GM21723 (cell line): Measurements from ENCODE around the gene SPDYE1.
A peak's percentile ranks its signal among the peaks of the same experiment; 100 is the strongest.
"Not testable (repeated sequence)": the region's sequence is repeated elsewhere in the genome, so short reads cannot be mapped to it uniquely, and the experiment has no call there.

ENCODE experiments used
- ATAC-seq: cut with Tn5 transposase; IDR thresholded peaks from one replicate; pipeline ENCODE4 v1.9.1; 2021; ENCODE audit warnings: mild to moderate bottlenecking, moderate library complexity; ENCODE audit not compliant: unreplicated experiment

SPDYE1 gene, protein sequence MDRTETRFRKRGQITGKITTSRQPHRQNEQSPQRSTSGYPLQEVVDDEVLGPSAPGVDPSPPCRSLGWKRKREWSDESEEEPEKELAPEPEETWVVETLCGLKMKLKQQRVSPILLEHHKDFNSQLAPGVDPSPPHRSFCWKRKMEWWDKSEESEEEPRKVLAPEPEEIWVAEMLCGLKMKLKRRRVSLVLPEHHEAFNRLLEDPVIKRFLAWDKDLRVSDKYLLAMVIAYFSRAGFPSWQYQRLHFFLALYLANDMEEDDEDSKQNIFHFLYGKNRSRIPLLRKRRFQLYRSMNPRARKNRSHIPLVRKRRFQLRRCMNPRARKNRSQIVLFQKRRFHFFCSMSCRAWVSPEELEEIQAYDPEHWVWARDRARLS

DNA sequence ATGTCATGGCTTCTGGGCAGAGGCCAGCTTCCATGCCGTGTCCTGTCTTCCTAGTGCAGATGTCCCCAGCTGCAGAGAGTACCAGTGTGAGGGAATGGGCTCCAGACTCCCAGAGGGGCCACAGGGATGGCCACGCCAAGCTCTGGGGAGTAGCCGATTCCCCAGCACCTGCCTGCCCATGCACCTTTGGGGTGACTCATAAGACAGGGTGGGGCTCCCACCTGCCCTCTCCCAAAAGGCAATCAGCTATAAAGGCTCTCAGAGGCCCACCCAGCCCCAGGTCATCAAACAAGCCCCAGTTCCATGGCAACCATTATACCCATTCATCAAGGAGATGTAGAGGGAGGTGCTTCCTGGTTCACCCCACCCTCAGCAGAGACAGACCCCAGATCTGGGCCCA is at the start of gene SPDYE1:
TSS of gene SPDYE1 (plus strand) at position 366 of the 400 bp plus-strand sequence. CDS start 2,053 bp downstream, outside the sequence.
- not testable (repeated sequence) for ATAC-seq

DNA sequence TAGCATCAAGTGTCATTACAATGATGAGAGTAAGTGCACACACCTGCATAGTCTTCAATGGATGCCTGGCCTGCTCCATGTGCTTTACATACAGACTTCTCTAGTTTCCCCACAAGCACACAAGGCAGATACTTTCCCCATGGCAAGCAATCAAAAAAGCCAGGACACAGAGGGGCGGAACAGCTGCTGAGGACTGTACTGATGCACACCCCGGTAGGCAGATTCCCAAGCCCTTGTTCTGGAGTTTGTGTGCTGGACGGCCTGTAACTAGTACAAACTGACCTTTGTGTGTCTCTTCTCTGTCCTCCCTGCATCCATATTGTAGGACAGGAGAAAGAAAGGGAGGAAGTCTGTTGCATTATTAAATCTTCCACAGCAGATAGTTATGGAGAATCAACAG is 45.7 kb upstream of the SPDYE1 start:
- ATAC-seq: no peak

DNA sequence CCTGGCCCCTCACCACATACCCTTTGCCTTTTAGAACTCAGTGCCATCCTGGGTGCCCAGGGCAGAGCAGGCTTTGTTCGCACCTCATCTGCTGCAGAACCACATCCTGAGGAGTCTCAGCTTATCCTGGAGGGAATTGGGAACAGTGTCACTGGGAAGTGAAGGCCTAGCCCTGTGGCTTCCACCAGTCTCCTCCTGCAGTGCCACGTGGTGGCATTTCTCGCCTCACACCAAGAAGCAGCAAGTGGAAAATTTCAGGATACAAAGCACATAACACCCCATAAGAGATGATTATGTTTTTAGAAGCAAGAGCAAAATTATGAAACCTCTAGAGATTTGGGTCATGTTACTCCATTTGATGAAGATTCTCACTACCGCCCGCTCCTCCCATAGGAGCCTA is 44.6 kb upstream of the SPDYE1 start:
- no peak for ATAC-seq

DNA sequence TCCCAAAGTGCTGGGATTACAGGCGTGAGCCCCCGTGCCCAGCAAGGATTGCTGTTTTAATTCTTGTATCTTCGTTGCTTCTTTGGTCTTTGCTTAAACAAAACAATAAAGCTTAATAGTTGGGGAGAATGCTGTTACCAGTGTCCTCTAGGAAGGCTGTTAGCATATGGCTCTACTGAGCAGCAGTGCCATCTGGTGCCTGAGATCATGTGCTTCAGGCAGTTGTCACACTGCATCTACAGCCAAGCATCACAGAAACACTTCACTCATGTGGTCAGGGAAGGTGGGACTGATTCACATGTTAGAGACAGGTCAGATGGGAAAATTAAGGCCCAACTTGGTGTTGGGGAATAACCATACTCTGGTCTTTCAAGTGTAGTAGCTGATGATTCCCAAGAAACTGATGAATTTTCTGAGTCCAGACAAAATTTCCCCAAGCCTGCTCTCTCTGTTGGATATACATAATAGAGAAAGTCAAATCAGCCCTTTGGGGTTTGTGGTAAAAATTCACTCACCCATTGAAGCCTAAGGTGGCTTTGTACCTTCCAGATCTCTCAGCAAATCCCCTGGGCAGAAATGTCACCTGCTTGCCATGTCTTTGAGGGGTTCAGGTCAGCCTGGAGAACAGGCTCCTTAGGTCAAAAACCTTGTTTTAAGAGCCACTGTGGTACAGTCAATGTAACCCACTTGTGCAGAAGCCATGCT is 43.0 kb upstream of the SPDYE1 start:
- ATAC-seq: peak; percentile 80

DNA sequence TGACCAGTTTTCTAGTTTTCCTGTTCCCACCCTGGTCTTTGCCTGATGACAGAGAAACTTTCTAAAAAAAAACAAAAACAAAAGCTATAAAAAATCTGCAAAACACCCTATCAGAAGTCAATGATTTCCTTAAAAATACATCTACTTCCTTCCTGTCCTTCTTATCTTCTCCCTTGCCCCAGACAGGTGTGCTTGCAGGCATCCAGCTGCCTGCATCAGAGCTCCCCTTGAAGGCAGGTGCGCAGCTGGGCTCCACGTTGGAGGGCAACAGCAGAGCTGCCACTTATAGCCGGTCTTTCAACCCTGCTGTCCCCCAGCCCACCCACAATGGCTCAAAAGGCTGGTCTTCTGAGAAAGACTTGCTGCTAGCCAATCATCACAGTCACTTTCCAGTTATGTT is 41.7 kb upstream of the SPDYE1 start:
- ATAC-seq: no peak

DNA sequence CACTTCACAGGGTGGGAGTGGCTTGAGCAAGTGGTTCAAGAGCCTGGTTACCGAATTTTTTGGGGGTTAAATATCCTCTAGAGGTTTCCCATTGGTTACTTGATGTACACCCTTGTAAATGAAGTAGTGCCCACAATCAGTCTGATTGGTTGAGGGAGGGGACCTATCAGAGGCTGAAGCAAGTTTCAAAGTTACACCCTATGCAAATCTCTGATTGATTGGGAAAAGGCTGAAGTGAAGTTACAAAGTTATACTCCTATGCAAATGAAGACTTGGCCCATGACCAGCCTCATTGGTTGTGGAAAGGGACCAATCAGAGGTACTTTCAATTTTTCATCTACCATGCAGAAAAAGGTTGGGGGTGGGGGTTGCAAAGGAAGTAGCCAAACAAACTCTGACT is 36.8 kb upstream of the SPDYE1 start:
- no peak for ATAC-seq

DNA sequence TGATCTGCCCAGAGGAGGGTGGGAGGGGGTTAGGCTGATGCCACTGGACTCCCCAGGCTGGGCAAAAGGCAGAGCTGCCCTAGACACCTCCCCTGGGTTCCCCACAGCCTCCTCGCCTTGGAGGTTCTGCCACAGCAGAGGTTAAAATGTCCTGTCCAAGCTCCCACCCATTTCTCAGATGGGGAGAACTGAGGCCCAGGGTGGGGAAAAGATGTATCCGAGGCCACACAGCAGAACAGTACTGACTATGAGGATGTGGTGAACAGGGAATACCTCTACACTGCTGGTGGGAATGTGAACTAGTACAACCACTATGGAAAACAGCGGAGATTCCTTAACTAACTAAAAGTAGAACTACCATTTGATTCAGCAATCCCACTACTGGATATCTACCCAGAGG is 31.3 kb upstream of the SPDYE1 start:
- ATAC-seq: not testable (repeated sequence)

DNA sequence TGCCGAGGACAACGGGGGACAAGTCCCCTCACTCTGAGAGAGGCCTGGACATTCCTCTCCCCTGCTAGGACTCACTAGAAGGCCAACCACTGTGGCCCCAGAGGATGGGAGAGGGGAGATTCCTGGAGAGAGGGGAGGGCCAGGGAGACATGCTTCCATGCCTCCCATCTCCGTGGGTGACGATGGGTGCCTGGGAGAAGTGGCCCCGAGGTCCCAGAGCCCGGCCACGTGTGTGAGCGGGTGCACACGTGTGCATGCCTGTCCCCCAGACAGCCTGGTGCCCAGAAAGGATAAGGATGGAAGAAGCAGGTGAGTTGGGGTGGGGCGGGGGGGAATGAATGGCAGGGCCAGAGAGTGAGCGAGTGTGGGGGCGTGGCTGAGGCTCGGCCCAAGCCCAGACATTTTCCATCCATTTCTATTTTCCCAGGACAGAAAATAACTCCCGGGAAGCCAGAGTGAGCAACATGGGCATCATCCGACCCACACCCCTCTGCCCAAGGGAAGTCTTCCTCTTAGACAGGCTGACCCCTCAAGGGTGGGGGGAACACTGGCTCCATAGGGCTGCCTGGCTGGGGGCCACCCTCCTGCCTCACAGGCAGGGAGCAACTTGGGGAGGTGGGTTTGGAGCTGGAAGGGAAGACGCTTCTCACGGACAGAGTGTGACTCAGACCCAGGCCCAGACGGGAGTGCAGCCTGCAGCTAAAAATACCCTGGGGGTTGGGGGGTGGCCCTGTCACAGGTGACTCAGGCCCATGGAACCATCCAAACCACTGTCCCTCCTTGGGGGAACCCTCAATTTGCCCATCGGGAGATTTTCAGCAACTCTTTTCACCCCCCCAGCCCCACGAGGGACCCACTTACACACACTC is 29.3 kb upstream of the SPDYE1 start:
- not testable (repeated sequence) for ATAC-seq

DNA sequence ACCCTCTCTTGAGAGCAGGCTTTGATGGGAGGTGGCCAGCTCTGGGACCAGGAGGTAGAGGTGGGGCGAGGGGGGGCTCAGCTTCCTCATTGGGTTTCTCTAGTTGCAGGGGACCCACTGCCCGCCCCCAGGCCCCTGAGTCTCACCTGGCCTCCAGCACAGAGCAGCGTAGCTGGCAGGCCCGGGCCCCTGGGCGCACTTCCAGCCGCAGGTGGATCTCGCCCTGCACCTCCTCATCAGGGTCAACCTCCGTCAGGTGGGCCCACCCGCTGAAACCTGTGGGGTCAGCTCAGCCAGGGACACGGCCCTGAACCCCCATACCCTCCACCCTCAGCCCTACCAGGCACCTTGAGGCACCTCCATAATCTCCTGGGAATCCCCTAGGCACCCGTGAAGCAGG is 28.1 kb upstream of the SPDYE1 start:
- not testable (repeated sequence) for ATAC-seq

DNA sequence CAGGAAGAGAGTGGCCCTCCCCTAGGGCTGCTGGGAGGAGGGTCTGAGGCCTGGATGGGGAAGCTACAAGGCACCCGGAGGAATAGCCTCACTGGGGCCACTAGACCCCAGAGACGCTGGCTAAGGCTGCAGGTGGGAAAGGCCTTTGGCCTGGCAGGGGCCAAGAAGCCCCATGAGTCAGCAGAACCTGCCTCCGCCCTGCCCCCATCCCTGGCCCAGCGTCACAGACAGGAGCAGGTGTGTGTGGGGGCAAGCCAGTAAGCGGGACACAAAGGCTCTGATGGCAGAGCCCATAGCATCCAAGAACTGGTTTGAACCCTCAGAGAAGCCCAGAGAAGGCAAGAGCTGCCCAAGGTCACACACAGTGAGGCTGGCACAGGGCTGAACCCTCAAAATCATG is 27.0 kb upstream of the SPDYE1 start:
- not testable (repeated sequence) for ATAC-seq

DNA sequence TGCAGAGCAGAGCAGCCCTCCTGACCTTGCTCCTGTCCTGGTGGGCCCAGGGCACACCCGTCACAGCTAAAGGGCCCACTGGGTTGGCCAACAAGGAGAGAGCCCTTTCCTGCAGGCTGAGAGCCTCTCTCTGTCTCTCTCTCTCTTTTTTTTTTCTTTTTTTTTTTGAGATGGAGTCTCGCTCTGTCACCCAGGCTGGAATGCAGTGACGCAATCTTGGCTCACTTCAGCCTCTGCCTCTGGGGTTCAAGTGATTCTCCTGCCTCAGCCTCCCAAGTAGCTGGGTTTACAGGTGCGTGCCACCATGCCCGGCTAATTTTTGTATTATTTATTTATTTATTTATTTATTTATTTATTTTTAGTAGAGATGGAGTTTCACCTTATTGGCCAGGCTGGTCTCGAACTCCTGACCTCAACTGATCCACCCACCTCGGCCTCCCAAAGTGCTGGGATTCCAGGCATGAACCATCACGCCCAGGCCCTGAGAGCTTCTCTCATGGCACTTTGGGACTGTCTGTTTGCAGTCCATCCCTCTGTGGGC is 23.6 kb upstream of the SPDYE1 start:
- ATAC-seq: not testable (repeated sequence)

DNA sequence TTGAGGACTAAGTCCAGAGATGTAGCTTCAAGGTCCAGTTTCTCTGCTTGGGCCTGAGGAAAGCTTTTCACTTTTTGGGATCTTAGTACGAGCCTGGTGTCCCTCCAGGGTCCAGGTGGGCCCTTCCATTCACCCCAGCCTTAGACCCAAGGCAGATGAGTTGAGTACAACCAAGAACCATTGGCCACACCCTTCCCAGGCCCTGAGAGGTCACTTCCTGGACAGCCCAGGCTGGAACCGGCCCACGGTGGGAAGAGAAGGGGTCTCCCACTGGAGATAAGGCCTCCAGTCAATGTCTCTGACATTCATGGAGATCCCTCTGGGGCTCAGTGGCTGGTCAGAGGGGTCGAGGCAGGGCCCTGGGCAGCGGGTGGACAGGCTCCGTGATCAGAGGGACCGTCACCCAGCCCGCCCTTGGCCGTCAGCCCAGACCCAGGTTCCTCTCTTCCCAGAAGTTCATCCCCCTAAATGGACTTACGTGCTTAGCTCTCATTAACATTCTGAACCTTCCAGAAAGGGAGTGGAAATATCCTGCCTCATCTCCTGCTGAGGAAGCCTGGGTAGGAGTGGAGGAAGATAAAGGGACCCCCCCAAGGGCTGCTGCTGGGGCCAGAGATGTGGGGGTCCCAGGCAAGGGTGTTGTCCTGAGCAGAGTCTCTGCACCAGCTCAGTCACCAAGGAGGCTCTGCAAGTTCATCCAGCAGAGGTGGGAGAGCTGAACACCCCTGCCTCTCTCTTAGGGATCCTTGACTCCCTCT is 22.8 kb upstream of the SPDYE1 start:
- not testable (repeated sequence) for ATAC-seq

DNA sequence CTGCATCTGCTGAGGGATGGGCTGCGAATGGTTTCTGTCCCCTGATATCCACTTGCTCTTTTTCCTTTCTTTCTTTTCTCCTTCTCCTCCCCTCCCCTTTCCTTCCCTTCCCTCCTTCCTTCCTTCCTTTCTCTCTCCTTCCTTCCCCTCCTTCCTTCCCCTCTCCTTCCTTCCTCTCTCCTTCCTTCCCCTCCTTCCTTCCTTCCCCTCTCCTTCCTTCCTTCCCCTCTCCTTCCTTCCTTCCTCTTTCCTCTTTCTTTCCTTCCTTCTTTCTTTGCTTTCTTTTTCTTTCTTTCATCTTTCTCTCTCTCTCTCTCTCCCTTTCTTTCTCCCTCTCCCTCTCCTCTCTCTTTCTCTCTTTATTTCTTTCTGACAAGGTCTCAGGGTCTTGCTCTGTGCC is 20.2 kb upstream of the SPDYE1 start:
- no peak for ATAC-seq

DNA sequence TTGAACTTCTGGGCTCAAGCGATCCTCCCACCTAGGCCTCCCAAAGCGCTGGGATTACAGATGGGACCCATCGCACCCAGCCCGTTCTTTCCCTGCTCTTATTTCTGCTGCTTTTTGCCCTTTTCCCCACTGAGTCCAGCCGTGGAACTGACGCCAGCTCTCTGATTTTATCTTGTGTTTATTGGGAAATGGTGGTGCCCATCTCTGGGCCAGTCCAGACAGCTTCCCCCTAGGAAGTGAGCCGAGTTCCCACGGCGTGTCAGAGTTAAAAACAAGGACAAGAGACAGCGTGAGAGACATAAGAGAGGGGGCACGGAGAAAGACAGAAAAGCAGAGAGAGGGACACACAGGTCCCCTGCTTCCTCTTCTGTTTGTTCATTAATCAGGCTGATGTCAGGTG is 19.6 kb upstream of the SPDYE1 start:
- ATAC-seq: not testable (repeated sequence)

DNA sequence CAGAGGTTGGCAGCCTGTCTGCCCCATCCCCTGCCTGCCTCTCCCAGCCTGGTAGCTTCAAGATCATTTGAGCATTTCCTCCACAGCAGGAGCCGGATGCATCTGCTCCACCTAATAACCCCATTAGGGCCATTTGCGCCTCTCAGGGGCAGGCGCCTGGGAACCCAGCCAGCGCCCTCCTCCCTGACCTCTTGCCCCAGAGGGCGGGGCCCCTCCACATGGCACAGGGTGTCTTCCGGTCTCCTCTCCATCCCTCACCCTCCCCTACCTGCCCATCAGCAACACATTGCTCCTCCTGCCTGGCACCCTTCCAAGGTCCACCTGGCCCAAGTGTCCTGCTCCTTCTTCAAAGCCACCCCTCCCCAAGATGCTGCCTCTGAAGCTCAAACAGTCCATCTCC is 14.8 kb upstream of the SPDYE1 start:
- not testable (repeated sequence) for ATAC-seq

DNA sequence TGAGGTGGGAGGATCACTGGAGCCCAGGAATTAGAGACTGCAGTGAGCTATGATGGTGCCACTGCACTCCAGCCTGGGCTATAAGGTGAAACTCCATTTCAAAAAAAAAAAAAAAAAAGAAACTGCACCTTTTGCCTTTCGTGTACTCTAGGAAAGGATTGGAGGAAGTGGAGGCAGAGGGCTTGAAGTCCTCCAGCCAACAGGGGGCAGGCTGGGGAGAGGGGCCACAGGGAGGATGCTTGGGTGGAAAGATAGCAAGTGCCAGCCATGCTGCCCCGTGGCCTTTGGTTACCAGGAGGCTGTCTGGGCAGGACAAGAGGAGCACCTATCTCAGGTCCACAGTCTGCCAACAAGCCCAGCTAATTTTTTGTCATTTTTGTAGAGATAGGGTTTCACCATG is 14.0 kb upstream of the SPDYE1 start:
- ATAC-seq: not testable (repeated sequence)

DNA sequence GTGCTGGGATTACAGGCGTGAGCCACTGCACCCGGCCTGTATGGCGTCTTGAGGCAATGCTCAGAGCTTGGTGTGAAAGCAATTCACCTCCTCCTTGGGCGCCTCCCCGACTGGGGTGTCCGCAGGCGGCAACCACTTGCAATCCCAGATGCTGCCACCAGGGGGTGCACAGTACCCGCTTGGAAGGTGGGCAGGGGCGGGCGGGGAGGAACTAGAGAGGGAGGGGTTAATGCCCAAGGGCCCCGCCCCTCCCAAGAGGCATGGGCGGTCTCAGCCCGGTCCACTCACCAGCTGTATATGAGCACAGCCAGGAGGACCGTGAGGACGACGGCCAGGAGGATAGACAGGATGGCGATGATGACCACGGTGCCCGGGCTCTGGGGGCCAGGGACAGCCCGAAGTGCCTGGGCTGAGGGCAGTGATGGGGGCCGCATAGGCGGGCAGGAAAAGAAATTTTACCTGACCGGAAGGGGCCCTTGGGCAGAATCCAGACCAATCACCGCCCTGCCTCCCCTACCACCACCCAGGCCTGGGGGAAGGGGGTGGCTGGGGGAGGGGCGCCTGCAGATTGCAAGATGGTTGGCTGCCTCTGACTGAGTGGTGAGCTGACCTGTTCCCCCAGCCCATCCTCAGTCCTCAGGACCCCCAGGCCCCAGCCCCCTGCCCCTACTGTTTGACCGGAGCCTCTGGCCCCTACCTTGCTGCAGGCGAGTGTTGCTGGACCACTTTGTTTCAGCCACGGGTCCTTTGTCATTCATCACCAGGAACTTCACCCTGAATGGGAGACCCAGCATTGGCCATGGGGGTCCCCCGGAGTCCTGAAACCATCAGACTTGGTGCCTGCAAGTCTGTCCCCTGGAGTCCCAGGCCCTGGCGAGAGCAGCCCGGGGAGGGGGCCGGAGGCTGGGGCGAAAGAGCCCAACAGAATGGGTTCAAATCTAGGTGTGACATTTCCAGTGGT is 11.5 kb upstream of the SPDYE1 start:
- ATAC-seq: peak; percentile 77

DNA sequence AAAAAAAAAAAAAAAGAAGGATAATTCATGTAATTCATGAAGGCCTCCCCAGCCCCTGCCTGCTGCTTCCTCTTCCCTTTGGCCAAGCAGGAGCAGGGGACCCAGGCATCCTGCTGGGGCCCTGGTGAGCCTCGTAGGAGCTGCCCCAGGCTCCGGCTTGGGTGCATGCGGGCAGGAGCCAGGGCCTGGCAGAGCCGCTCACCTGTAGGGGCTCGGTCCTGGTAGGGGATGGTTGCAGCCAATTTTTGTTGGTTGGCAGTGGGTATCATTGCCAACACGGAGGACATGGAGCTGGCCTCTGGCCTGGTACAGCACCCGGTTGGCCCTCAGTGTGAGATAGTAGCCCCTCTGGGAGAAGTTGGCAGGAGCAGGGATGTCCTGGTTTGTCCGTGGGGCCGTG is 10.2 kb upstream of the SPDYE1 start:
- not testable (repeated sequence) for ATAC-seq

DNA sequence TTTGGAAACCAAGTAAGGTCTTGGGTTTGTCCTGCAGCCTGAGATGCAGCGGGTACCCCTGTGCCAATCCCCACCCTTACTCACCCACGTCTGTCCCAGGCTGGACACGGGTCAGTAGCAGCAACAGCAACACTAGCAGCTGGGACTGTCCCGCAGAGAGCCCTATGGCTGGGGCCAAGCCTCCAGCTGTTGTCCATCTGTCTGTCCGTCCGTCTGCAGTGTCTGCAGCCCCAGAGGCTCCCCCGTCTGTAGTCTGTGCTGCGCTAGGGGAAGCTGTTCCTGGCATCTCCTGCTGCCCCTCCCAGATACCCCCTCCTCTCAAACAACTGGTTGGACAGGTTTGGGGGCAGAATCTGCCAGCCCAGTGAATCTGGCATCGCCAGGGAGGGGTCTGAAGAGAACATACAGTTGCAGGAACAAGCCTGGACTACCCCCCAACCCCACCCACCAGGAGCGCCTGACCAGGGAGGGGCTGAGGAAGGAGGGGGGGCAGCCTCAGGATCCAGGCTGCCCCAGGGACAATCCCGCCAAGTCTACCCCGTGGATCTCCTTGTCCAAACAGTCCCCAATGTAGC is 7.6 kb upstream of the SPDYE1 start:
- not testable (repeated sequence) for ATAC-seq
